Mesothelial cell of epicardium (in vitro differentiated cells): Measurements from ENCODE around the gene EFCAB6. TPM values are rescaled to one million over a fixed set of nuclear protein-coding genes. Genes with fewer than 3 reads are reported as not detected.

ENCODE experiments used
- DNase-seq, 2 experiments: peaks; one replicate each; pipeline ENCODE4 v3.0.0; 2021; ENCODE audit warnings: low spot score in 2 of 2; ENCODE audit not compliant: unreplicated experiment in 2 of 2
- H3K27ac Mint-ChIP-seq: 2 replicates; pipeline ENCODE4 v1.8.0; 2021; ENCODE audit warnings: mixed read lengths
- H3K27me3 Mint-ChIP-seq: 2 replicates; pipeline ENCODE4 v1.8.0; 2021; ENCODE audit warnings: low read depth, mixed read lengths
- H3K36me3 Mint-ChIP-seq: 2 replicates; pipeline ENCODE4 v1.8.0; 2021; ENCODE audit warnings: mixed read lengths
- H3K4me1 Mint-ChIP-seq: 2 replicates; pipeline ENCODE4 v1.8.0; 2021; ENCODE audit warnings: mixed read lengths
- H3K4me3 Mint-ChIP-seq: 2 replicates; pipeline ENCODE4 v1.8.0; 2021; ENCODE audit warnings: mild to moderate bottlenecking, moderate library complexity, mixed read lengths
- H3K9me3 Mint-ChIP-seq: 2 replicates; pipeline ENCODE4 v1.8.0; 2021; ENCODE audit warnings: mixed read lengths
- total RNA-seq: library from RNA; stranded (reverse); gene quantifications from 3 replicates; pipeline ENCODE4 v1.2.1, GENCODE V29; 2021
- TF ChIP-seq, protein P1 (sequence below): fragments of 200-600 bp; sonication (generic); IDR thresholded peaks from one replicate; pipeline ENCODE4 v1.5.0; 2021; ENCODE audit warnings: antibody characterized with exemption; ENCODE audit not compliant: unreplicated experiment

Gene EFCAB6
- total RNA-seq, 1 donor from 2014 or later = 2.6 TPM

DNA sequence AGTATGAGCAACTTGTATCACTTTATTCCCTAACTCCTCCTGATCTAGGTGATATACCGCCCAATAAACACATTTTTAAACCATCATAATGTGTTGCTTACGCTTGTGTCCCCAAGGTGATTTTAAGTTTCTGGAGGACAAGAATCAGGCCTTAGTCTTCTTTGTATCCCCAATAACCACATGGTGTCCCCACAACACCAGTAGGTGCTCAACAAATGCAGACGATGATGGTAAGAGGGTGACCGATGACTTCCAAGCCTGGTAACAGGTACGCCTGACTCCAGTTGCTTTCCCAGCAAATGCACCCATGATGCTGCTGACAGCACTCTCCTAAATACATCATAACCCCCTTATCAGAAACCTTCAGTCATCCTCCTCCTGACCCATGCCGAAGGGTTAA is 64.2 kb downstream of the EFCAB6 start:
- H3K9me3 Mint-ChIP-seq = no peaks in the 10 kb centered on the region
- TF ChIP-seq, protein P1, sequence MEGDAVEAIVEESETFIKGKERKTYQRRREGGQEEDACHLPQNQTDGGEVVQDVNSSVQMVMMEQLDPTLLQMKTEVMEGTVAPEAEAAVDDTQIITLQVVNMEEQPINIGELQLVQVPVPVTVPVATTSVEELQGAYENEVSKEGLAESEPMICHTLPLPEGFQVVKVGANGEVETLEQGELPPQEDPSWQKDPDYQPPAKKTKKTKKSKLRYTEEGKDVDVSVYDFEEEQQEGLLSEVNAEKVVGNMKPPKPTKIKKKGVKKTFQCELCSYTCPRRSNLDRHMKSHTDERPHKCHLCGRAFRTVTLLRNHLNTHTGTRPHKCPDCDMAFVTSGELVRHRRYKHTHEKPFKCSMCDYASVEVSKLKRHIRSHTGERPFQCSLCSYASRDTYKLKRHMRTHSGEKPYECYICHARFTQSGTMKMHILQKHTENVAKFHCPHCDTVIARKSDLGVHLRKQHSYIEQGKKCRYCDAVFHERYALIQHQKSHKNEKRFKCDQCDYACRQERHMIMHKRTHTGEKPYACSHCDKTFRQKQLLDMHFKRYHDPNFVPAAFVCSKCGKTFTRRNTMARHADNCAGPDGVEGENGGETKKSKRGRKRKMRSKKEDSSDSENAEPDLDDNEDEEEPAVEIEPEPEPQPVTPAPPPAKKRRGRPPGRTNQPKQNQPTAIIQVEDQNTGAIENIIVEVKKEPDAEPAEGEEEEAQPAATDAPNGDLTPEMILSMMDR = no peak

DNA sequence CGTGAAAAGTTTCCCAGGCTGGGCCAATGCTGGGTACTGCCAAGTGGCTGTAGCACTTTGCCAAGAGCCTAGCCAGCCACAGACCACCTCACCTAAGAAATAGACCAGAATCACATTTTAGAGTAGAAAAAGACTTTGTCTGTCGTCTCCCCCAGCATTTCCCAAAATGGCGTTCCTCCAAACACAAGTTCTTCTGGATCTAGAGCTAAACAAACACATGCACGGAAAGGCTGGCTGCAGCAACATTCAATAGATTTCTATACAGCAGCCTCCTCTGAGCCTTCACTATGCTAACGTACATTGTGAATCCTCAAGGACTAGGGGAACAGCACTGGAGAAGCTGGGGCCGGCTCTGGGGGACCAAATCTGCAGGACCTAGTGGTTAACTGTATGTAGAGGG is 65.0 kb downstream of the EFCAB6 start:
- Mint-ChIP-seq H3K9me3 (no peaks in the 10 kb centered on the region), H3K27me3 (peaks cover 41% of the 10 kb centered on the region), H3K4me1 (peaks cover 3% of the 10 kb centered on the region), H3K4me3 (no peak overlapping the region), H3K27ac (no peak overlapping the region), H3K36me3 (no peaks in the 10 kb centered on the region)
- TF ChIP-seq, protein P1 = no peak
- no peak for DNase-seq

More for the DNA sequence above, 64.2 kb downstream of the EFCAB6 start:
- no peak for DNase-seq
- H3K36me3 Mint-ChIP-seq = no peaks in the 10 kb centered on the region
- H3K27ac Mint-ChIP-seq = no peak overlapping the region
- peaks cover 3% of the 10 kb centered on the region for H3K4me1 Mint-ChIP-seq
- H3K27me3 Mint-ChIP-seq = peaks cover 46% of the 10 kb centered on the region
- H3K4me3 Mint-ChIP-seq = no peak overlapping the region

DNA sequence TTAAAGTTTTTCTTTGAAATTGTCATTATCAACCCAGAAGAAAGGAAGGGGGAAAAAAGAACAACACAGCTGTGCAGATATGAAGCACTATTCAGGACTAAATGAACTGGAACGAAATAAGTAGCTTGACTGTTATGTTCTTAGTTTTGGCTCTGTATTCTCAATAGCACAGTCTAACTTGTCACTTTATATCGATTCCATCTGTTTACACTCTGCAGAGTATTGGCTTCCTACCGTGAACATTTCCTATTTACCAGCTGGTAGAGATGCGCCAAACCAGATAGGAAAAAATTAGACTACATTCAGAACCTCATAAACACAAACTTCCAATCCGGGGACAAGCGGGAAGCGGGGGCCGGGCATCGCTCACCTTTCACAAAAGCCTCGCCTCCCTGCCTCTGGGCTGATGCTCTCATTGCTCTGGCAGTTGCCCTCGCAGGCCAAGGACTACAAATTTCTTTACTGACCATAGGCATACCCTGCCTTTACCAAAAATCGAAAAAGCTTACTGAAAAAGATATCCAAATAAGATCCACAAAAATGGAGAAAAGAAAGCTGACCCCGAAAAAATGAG is 66.2 kb downstream of the EFCAB6 start:
- H3K27me3 Mint-ChIP-seq = peaks cover 34% of the 10 kb centered on the region
- no peak overlapping the region for H3K4me3 Mint-ChIP-seq
- H3K36me3 Mint-ChIP-seq = no peaks in the 10 kb centered on the region
- H3K4me1 Mint-ChIP-seq = peaks cover 2% of the 10 kb centered on the region
- DNase-seq = no peak
- TF ChIP-seq, protein P1 = no peak
- no peaks in the 10 kb centered on the region for H3K9me3 Mint-ChIP-seq
- H3K27ac Mint-ChIP-seq = no peak overlapping the region

DNA sequence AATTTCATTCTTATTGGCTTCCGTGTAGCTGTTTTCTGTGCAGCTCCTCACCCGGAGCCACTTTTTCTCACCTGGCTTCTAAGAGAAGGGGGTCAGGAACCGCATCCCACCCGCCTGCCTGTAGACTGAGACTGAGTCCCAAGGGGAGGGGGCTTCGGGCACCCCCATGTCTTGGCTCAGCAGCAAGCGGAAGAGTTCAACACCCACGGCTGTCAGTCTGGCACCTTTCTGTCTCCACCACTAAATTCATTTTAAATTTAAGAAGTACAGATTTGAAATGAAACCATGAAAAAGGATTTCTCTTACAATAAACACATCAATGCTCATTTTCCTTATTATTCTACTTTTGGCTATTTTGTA is 66.7 kb downstream of the EFCAB6 start:
- TF ChIP-seq, protein P1 = no peak
- Mint-ChIP-seq H3K9me3 (no peaks in the 10 kb centered on the region), H3K27ac (no peak overlapping the region), H3K36me3 (no peaks in the 10 kb centered on the region), H3K4me3 (no peak overlapping the region), H3K4me1 (no peaks in the 10 kb centered on the region), H3K27me3 (peaks cover 34% of the 10 kb centered on the region)
- no peak for DNase-seq

DNA sequence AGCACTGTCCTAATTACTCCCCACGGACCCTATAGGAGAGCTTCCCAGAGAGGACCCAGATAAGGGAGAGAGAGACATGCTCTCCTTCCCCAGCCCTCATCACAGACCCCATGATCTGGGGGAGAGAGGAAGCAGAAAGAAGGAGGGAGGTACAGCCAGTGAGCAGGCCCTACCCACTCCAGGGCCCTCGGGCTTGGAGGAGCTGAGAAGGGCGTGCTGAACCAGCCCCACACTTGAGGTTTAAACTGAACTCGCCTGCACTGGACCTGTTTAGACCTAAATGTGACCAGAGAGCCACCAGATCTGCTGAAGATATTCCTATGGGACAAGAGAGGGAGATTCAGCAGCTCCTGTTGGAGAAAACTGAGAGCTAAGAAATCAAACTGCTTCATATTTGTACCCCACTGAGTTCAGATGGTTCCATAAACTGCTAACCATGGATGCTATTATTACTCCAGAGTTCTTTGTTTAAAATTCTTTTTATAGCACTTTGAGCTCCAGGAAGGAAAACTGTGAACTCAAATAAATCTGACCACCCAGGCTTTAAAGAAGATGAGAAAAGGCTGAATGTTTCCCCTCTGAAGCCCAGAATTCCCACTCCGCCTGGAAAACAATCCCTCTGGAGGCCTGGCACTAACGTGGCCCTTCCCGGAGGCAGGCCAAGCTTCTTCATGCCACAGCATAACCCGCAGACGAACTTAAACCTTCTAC is 67.2 kb downstream of the EFCAB6 start:
- Mint-ChIP-seq H3K27me3 (peaks cover 30% of the 10 kb centered on the region), H3K36me3 (no peaks in the 10 kb centered on the region), H3K4me1 (no peaks in the 10 kb centered on the region), H3K27ac (no peak overlapping the region), H3K4me3 (no peak overlapping the region), H3K9me3 (no peaks in the 10 kb centered on the region)
- TF ChIP-seq, protein P1 = no peak
- DNase-seq = no peak
